GM19239 (cell line): ENCODE data around the gene MC1R.
A peak's percentile ranks its signal among the peaks of the same experiment; 100 is the strongest.
"Not testable (repeated sequence)": the region's sequence is repeated elsewhere in the genome, so short reads cannot be mapped to it uniquely, and the experiment has no call there.

Source experiments
- DNase-seq: peaks from one replicate; pipeline ENCODE4 v3.0.0; 2011; ENCODE audit warnings: low spot score; ENCODE audit not compliant: insufficient read length
- FAIRE-seq: peaks from 2 replicates; lab custom pipeline; 2011; peaks lifted over from hg19 to GRCh38; lab: Jason Lieb, UNC

The MC1R gene

DNA sequence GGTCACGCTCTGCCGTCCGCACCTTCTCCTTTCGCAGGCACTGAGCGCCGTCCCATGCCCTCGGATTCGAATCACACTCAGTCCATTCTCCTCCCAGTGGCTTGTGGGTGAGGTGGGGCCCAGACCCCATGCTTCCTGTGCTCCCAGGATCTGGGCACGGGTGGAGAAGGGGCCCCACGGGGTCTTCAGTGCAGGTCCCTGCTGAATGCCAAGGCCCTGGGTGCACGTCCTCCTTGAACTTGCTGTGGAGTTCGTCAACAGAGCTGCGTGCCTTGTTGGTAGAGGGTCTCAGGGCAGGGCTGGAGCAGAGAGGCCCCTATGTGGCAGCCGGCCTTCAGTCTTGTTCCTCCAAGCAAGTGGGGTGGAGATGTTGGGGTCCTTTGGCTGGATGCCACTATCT lies 7.3 kb upstream of the MC1R start:
- DNase-seq (no peak), FAIRE-seq (no peak)

- DNase-seq: no peak
- no peak for FAIRE-seq
These were observed 6.5 kb upstream of the MC1R start for GRCh38 chr16:89912143-89912542.

- FAIRE-seq (no peak), DNase-seq (no peak)
These were observed 6.0 kb upstream of the MC1R start for GRCh38 chr16:89912627-89913026.

DNA sequence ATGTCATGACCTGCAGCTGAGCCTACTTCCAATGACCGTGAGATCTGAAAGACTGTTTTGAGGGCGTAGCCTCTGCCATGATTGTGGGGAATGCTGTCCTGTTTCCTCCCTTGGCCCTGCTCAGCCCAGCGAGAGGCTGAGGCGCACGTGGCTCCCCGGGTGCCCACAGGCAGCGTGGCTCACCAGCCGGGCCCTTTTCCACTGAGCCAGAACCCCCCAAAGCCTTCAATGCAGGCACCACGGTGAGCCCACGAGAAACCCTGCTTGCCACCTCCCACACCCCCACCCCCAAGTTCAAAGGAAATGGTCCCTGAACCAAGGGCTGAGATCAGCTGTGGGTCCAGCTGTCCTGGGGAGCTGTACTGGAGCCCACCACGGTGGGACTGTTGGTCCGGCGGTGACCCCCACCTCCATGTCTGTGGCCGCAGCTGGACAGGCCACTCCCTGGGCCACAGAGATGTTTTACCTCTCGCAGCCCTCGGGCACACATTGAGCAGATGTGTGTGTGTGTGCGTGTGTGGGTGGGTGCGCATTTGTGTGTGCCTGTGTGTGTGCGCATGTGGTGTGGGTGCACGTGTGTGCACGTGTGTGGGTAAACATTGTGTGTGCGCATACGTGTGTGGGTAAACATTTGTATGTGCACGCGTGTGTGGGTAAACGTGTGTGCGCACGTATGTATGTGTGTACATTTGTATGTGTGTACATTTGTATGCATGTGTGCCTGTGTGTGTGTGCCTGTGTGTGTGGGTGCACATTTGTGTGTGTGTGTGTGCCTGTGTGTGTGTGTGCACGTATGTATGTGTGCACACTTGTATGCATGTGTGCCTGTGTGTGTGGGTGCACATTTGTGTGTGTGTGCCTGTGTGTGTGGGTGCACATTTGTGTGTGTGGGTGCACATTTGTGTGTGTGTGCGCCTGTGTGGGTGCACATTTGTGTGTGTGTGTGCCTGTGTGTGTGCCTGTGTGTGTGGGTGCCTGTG lies 5.0 kb upstream of the MC1R start:
- FAIRE-seq: no peak

GRCh38 chr16:89914642-89915285 lies 3.9 kb upstream of the MC1R start:
- FAIRE-seq, DNase-seq: not testable (repeated sequence)

More for the DNA sequence above, 5.0 kb upstream of the MC1R start:
- DNase-seq: no peak

DNA sequence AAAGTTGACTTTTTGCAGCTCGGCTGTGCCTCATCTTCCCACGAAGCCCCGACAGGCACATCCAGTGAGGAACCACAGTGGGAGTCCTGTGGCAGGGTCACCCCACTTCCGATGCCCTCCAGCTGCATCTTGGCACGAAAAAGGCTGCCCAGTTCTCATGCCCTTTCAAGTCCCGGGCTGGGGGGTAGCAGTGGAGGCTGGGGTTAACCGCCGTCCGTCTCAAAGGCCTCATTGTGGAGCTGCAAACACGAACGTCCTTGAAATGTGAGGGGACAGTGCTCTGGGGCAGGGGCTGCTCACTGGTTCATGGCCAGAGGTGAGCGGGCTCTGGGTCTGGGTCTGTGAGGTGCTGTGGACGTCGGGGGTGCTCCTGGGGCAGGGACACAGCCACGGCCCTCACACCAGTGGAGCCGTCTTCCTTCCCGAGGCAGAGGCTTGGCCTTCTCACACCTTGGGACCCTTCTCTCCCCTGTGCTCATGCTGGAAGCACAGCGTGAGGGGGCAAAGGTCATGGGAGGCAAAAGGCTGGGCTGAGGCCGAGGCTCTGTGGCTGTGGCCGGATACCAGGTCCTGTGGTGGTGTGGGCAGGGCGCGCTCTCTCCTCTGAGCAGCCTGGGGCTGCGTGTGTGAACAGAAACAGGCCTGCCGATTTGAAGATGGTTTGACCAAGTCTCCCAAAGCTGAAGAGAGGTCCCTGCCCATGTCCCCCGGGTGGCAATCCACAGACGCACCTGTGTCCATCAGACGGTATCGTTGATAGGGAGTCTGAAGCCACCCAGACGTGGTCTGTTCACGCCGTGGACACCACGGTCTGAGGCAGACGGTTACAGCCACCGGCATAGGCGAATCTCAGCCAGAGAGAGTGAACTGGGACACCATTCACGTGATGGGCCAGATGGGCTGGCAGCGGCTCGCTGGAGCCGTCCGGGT lies 3.1 kb upstream of the MC1R start:
- DNase-seq (no peak), FAIRE-seq (no peak)

DNA sequence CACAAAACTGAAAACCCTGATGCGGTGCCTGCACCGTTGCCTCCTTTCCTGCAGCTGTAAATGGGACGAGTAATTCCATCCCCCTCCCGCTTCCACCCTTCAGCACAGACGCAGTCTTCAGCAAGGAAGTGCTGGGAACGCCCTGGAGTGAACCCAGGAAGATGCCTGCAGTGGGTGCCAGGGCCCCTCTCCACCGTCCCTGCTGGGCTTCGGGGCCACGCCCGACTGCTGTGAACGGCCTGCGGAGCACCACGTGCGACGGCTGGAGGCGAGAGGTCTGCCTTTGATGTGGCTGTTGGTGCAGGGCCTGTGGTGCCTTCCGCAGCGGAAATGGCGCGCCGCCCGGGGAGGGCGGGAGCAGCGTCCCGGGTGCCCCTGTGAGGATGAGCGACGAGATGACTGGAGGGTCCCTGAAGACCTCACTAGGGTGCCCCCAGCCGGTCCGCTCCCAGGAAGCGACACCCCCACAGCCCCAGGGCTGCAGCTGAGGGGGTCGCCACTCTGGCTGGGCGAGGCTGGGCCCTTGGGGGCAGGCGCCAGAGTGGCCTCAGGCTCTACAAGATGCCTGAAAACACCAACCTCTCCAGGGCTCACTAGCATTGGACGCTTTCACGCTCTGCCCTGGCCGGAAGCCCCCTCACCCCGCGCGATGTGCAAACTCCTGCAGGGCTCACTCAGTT lies 749 bp upstream of the MC1R start:
- peak; percentile 91 for FAIRE-seq
- peak; percentile 92 for DNase-seq

GRCh38 chr16:89919535-89920406 lies 1.1 kb downstream of the MC1R start:
- FAIRE-seq: no peak
- no peak for DNase-seq

- FAIRE-seq: no peak
- no peak for DNase-seq
These were observed 2.1 kb downstream of the MC1R start for GRCh38 chr16:89920723-89921122.

DNA sequence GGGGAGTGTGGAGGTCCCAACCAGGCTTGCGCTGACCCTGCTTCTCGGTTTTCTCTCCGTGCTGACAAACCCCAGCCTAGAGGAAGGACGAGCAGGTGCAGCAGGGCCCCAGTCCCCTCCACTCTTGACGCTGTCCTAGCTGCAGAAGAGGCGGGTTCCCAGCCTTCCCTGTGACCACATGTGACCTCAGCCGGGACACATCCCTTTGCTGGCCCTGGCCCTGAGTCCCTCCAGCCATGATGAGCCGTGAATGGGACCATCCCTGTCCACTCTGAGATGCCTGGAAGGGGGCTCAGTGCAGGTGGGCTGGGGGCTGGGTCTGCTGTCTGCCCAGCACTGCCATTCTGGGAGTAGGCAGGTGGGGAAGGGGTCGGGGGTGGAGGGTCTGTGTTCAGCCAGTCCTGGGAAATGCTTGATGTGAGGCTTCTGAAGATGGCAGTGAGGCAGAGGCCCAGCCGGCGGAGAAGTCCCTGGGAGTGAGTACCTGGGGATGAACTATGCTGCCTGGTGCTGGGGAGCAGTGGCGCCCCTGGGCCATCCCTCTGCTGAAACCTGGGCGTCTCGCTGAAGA lies 2.6 kb downstream of the MC1R start:
- DNase-seq (no peak), FAIRE-seq (no peak)

DNA sequence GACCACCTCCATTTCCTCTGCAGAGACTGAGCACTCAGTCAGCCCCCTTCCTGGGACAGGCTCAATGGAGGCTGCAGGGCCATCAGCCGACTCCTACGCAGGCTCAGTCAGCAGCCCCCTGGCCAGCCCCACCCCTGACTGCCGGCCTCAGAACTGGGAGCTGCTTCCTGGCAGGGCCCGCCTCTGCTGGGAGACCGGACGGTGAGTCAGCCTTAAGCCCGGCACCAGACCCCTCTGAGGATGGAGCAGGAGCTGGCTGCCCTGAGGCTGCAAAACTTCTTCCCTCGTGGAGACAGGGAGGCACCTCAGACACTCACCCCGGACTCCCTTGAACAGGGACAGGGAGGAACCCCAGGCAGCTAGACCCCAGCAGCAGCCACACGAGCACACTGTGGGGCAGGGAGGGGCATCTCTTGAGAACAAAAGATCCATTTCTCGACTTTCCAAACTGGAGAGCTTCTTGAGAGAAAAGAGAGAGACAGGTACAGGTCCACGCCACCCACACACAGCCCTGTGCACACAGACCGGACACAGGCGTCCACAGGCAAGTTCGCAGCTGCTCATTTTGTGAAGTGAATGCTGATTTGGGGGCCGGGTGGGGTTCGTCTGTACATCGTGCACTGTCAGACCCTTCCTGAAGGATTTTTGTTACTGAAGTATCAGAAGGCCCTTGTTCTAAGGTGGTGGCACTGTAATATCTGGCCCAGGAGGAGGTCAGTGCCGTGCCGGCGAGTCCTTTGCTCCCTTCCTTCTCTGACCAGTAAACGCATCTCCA lies 3.2 kb downstream of the MC1R start:
- FAIRE-seq (no peak), DNase-seq (no peak)

DNA sequence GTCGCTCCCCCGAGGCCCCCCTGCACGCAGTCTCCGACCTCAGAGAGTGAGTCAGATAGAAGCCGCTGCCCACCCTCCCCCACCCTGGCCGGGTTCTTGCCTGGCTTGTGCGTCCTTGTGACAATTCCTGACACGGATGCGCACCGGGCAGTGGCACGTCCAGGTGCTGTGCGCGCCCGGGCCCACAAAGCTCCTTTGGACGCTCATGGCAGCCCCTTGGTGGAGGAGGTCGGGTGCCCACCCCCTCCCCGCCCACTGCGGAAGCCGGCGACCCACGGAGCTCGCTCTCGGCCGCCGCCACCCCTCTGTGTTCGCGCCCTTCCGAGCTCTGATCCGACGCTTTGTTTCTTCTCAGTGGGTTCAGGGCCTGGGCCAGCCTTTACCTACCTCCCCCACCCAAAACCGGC lies 3.8 kb downstream of the MC1R start:
- FAIRE-seq (no peak), DNase-seq (no peak)

DNA sequence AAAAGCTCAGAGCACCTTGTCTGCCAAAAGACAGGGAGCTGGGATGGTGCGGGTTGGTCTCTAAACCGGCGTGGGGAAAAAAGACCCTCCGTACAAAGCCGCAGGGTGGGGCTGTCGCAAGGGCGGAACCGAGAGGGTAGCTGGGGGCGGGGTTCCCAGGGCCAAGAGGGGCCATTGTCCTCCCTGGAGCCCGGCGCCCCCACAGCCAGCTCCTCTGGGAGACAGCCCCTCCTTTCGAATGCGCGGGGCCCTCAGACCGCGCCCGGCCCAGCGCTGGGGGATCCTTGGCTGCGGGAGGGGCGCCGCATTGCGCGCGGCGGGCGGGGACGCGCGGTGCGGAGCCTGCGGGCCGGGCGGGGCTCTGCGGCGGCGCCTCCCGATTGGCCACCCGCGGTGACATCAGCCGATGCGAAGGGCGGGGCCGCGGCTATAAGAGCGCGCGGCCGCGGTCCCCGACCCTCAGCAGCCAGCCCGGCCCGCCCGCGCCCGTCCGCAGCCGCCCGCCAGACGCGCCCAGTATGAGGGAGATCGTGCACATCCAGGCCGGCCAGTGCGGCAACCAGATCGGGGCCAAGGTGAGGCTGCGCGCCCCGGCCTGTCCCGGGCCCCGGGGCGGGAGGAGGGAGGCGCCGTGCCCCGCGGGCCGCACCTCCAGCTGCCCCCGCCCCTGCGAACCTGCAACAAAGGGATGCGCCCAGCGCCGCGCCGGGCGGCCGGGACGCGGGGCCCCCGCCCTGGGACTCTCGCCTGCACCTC lies 4.4 kb downstream of the MC1R start, which contains the start of gene TUBB3:
TSS of gene TUBB3 (plus strand) at position 459 of the 756 bp plus-strand sequence. CDS start at position 519, 60 bp downstream.
- peak; percentile 70 for DNase-seq
- no peak for FAIRE-seq

DNA sequence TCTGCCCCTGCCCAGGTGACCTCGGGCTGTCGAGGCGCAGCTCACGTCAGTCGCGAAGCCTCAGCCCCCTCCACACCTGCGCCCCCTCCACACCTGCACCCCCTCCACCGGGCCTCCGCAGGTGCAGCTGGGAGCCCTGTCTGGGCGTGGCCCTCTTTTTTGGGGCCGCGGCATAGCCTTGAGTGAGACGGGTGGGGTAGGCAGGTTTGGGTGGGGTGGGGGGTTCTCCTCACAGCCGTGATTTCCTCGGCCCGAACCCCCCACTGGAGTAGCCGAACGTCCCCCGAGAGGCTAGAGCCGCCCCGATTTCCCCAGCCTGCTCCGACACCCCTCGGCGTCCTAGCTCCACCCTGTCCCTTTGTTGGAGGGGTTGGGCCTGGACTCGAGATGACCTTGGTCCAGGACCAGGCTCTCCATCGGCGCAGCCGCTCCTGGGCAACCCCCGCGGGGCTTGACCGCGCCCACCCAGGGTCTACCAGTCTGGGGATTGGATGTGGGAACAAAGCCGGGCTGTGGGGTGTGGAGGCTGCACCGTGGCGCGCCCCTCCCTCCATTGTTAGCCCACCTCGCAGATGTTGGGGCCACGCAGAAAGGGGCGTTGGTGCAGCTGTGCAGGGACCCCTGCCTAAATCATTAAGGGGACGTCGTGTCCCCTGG lies 5.1 kb downstream of the MC1R start:
- no peak for FAIRE-seq
- no peak for DNase-seq

- DNase-seq (no peak), FAIRE-seq (no peak)
These were observed 5.7 kb downstream of the MC1R start for GRCh38 chr16:89924297-89924924.

DNA sequence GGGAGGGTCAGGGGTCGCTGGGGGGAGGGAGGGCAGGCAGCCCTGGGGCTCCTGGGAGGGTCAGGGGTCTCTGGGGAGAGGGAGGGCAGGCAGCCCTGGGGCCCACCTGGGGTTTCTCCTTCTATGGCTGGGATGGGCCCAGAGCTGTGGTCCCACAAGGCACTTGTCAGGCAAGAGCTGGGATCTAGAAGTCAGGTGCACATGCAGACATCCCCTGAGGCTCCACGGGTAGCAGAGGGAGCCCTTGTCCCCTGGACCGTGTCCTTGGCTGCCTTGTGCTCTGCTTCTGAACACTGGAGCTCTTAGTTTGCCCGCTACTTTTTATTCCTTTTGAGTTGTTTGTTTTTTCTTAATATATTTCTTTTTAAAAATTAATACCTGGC lies 6.3 kb downstream of the MC1R start:
- DNase-seq (no peak), FAIRE-seq (no peak)
